Measurements from ENCODE around the gene PRMT7.

Gene PRMT7

DNA sequence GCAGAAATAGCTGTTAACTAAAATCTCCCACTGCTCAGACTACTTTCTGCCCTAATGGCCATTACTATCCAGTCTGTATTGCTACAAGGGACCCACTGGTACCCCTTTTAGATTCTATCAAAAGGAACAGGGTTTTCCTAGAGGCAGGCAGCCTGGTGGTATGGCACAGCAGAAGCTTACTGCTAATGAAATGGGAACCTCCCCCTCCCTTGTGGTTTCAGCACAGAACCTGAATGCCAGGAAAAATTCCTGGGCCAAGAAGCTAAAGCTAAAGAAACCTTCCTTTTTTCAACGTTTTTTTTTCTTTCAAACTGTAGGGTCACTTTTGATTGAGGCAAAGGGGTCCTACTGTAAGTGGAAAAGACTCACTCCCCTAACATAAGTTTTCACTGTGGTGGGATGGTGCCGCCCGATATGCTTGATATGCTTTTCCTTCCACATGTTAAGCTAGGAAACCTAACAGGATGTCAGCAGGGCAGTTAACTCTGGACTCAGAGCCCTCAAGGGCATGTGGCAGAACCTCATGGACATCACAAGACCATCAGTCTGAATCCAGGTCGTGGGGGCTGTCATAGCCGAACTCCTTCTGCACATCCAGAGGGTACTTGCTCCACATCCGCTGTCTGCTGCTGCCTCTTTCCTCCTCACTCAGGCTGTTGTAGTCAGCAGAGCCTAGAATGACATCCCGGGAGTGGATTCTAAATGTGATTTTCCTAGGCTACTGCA, 9.9 kb upstream of the PRMT7 start:
- H3K27ac Mint-ChIP-seq, result peak overlapping the region; percentile 52
- H3K27me3 Mint-ChIP-seq (ENCODE audit: low read depth, poor library complexity), result no peaks in the 10 kb centered on the region
- H3K9me3 Mint-ChIP-seq, result no peaks in the 10 kb centered on the region
- no peak for DNase-seq
- H3K4me1 Mint-ChIP-seq, result no peaks in the 10 kb centered on the region
- peaks cover 60% of the 10 kb centered on the region for H3K36me3 Mint-ChIP-seq (ENCODE audit: low read depth)
- TF ChIP-seq, protein P1, sequence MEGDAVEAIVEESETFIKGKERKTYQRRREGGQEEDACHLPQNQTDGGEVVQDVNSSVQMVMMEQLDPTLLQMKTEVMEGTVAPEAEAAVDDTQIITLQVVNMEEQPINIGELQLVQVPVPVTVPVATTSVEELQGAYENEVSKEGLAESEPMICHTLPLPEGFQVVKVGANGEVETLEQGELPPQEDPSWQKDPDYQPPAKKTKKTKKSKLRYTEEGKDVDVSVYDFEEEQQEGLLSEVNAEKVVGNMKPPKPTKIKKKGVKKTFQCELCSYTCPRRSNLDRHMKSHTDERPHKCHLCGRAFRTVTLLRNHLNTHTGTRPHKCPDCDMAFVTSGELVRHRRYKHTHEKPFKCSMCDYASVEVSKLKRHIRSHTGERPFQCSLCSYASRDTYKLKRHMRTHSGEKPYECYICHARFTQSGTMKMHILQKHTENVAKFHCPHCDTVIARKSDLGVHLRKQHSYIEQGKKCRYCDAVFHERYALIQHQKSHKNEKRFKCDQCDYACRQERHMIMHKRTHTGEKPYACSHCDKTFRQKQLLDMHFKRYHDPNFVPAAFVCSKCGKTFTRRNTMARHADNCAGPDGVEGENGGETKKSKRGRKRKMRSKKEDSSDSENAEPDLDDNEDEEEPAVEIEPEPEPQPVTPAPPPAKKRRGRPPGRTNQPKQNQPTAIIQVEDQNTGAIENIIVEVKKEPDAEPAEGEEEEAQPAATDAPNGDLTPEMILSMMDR (IDR thresholded peaks at IDR 0.05), result no peak
- H3K4me3 Mint-ChIP-seq, result no peak overlapping the region

DNA sequence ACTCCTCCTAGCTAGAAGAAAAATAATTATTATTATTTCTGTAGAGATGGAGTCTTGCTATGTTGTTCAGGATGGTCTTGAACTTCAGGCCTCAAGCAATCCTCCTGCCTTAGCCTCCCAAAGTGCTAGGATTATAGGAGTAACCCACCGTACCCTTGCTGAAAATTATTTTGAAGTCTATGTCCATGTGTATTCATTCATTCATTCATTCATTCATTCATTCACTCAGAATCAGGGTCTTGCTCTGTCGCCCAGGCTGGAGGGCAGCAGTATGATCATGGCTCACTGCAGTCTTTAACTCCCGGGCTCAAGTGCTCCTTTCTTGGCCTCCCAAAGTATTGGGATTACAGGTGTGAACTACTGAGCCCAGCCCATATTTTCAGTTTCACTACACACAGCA, 4.2 kb upstream of the PRMT7 start:
- TF ChIP-seq, protein P1 (IDR thresholded peaks at IDR 0.05), result no peak
- Mint-ChIP-seq H3K27ac (no peak overlapping the region), H3K4me1 (peaks cover 17% of the 10 kb centered on the region), H3K9me3 (no peaks in the 10 kb centered on the region), H3K4me3 (no peak overlapping the region), H3K36me3 (ENCODE audit: low read depth) (peaks cover 40% of the 10 kb centered on the region), H3K27me3 (ENCODE audit: low read depth, poor library complexity) (no peaks in the 10 kb centered on the region)
- DNase-seq, result no peak

DNA sequence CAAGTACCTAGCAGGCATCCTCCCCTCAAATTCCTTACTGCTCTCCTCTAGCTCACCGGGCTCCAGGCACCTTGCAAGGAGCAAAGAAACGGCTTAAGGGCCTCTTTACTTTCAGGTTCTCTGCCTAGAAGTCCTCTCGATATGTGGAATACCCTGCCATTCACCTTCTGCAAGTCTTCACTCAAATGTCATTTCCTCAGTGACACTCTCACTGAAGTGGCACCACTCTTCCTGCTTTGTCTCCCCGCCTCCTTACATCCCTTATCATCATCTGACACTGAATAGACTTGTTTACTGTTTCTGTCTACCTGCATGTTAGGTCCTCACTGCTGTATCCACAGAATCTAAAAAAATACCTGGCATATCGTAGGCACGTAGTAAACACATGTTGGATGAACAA, 1.0 kb upstream of the PRMT7 start:
- TF ChIP-seq, protein P1 (IDR thresholded peaks at IDR 0.05), result no peak
- Mint-ChIP-seq H3K27ac (peak overlapping the region; percentile 99), H3K4me3 (peak overlapping the region; percentile 95), H3K27me3 (ENCODE audit: low read depth, poor library complexity) (no peaks in the 10 kb centered on the region), H3K36me3 (ENCODE audit: low read depth) (peaks cover 25% of the 10 kb centered on the region), H3K4me1 (peaks cover 33% of the 10 kb centered on the region), H3K9me3 (no peaks in the 10 kb centered on the region)
- DNase-seq, result no peak

DNA sequence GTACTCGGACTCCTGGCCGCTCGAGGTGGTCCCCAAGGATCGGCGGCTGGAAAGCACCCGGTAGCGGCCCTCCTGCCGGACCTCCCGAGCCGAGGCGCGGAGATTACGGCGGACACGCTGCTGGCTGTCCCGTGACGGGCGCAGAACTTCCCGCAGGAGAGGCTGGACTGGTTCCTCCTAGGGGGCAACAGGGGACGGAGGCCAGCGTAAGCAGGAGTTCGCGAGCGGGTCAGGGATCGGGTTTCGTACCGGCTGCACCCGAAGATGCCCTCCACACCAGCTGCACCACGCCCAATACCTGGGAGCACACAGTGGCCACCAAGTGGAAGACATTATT, 414 bp upstream of the PRMT7 start:
- Mint-ChIP-seq H3K27ac (peak overlapping the region; percentile 99), H3K4me1 (peaks cover 33% of the 10 kb centered on the region), H3K27me3 (ENCODE audit: low read depth, poor library complexity) (no peaks in the 10 kb centered on the region), H3K9me3 (no peaks in the 10 kb centered on the region), H3K4me3 (peak overlapping the region; percentile 95), H3K36me3 (ENCODE audit: low read depth) (peaks cover 19% of the 10 kb centered on the region)
- TF ChIP-seq, protein P1 (IDR thresholded peaks at IDR 0.05), result no peak
- DNase-seq, result peak; percentile 69

- peak overlapping the region; percentile 44 for H3K27ac Mint-ChIP-seq
- H3K9me3 Mint-ChIP-seq, result no peaks in the 10 kb centered on the region
- DNase-seq, result no peak
- H3K27me3 Mint-ChIP-seq (ENCODE audit: low read depth, poor library complexity), result no peaks in the 10 kb centered on the region
- H3K4me3 Mint-ChIP-seq, result no peak overlapping the region
- H3K4me1 Mint-ChIP-seq, result peaks cover 33% of the 10 kb centered on the region
- TF ChIP-seq, protein P1 (IDR thresholded peaks at IDR 0.05), result no peak
- peaks cover 19% of the 10 kb centered on the region for H3K36me3 Mint-ChIP-seq (ENCODE audit: low read depth)
Measured at GRCh38 chr16:68313116-68313515, 2.3 kb downstream of the PRMT7 start.

Measured in nephron progenitor cell (in vitro differentiated cells).